ENCODE measurements around the gene SLC39A5.

DNA sequence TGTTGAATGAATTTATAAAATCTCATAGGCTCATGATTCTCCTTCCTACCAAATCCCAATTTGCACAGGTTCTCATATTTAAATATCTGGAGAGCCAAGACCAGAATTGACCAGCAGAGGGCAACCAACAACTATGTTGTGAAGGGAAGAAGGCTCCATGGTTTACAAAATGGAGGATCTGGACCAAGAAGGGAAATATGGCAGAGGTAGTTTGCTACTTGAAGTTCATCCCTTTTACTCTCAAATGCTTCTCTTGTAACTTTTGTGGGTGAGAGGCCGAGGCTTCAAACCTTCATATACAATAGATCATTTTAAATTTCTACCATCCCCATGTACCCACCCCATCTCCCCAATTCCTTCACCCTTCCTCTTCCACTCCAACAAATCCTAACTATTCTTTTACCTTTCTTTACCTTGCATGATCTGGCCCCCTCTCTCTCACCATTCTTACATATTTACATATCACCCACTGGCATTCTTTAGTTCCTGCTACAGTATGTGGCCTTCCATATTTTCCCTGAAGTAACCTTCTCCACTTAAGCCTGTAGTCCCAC is 36.7 kb upstream of the SLC39A5 start:
- TF ChIP-seq EZH2 (IDR thresholded peaks at IDR 0.05) (no peak), POLR2AphosphoS5 (IDR thresholded peaks at IDR 0.05; ENCODE audit: borderline replicate concordance, low read depth, low read length) (no peak), FOXP2 (optimal IDR thresholded peaks at IDR 0.05; ENCODE audit: control extremely low read depth, extremely low read length, insufficient read depth) (no peak)
